Renal cortical epithelial cell (primary cell): ENCODE results near the gene SLC7A7. TPM values are rescaled to one million over a fixed set of nuclear protein-coding genes. Genes with fewer than 3 reads are reported as not detected.
A peak's percentile ranks its signal among the peaks of the same experiment; 100 is the strongest.
"Not testable (repeated sequence)": the region's sequence is repeated elsewhere in the genome, so short reads cannot be mapped to it uniquely, and the experiment has no call there.

Experiments used
- DNase-seq: peaks from one replicate; pipeline ENCODE4 v3.0.0-alpha.2; 2011; ENCODE audit warnings: low read depth
- total RNA-seq: library from RNA; depleted of rRNA; stranded (reverse); fragments of >200 nt; gene quantifications from 2 replicates; pipeline ENCODE4 v1.2.3, GENCODE V29; 2014

The SLC7A7 gene
- total RNA-seq, 1 donor from 2014 or later, result 12.7 TPM

DNA sequence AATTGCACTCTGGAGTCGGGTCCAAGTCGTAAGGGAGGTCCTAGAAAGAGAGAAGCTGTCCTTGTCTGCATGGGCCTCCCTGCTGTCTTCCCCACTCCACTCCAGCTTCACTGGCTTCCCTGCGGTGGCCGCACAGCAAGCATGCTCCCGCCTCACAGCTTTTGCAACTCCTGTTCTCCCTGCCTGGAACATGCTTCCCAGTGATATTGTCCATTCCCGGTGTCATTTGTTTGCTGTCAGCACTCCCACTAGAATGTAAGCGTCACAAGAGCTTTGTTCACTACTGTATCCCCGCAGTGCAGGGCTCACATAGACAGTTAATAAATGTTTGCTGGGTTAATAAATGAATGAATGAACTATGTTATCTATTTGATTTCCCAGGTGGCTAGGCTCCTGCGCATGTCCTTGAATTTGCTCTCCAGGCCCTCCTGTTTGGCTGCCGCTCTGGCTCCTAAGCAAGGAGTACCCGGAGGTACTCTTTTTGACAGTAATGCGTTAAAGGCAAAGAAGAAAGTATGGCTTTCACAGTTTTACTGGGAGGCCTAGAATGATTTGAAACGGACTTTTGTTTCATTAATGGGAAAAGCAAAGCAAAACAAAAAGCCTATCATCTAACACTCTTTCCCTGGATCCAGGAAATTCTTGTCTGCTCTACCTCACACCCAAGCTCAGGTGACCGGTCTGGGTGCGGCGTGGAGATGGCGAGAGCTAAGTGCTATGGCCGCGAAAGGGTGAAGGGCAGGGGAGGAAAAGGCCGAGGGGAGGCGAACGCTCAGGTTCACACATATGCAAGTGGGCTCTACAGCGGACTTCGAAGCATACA is 6.2 kb upstream of the SLC7A7 start:
- DNase-seq, result peak; percentile 81

- DNase-seq, result peak; percentile 56
Measured at GRCh38 chr14:22820731-22821130, 5.5 kb upstream of the SLC7A7 start.

GRCh38 chr14:22819151-22819988 is 4.1 kb upstream of the SLC7A7 start:
- DNase-seq, result peak; percentile 75

DNA sequence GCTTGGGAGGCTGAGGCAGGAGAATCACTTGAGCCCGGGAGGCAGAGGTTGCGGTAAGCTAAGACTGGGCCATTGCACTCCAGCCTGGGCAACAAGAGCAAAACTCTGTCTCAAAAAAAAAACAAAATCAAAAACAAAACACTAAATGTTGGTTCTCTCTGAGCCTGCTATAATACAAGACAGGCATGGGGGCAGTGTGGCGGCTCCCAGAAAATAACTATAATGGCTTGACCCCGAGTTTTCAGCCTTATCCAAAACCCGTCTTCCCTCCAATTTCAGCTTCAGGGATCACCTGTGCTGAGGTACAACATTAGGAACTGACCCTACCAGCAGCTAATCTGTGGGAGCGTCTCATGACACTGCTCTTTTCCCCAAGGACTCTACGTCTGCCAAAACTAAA is 862 bp downstream of the SLC7A7 start:
- no peak for DNase-seq

GRCh38 chr14:22813145-22813544 is 2.1 kb downstream of the SLC7A7 start:
- no peak for DNase-seq

GRCh38 chr14:22812744-22813143 is 2.5 kb downstream of the SLC7A7 start:
- DNase-seq, result no peak

DNA sequence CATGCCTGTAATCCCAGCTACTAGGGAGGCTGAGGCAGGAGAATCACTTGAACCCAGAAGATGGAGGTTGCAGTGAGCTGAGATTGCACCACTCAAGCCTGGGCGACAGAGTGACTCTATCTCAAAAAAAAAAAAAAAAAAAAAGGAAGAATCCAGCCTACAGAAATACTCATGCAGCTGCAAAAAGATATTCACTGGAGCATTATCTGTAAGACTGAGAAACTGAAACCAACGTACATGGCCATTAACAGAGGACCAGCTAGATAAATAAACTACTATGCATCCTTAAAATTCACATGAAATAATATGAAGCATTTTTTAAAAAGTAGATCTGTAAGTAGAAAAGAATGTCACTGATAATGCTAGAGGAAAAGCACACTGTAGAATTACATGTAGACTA is 3.5 kb downstream of the SLC7A7 start:
- DNase-seq, result no peak

DNA sequence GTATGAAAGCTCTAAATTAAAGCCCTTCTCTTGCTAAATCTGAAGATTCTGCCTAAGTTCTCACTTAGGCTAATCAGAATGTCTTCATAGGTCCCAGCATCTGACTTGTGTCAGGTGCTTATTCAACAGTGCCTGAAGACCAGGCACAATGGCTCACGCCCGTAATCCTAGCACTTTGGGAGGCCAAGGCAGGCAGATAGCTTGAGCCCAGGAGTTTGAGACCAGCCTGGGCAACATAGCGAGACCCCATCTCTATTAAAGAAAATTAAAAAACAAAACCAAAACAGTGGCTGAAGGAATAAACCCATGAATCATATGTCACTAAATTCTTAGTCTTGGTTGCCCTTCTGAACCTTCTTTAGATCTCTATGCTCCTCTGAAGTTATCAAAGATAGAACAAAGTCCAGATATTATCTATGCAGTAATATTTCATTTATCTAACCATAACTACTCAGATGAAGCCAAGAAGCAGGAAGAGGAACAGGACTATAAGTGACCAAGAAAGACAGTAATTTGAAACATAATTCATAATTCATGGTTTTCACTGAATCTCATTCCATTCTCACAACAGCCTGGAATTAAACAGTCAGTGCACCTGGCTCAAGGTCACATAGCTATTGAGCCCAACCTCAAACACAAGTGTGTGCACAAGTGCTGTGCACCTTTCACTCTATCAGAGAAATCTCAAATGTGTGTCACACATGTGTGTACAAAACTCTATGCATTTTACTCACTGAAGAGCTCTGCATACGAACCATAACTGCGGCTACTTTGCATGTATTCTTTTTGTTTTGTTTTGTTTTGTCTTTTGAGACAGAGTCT is 6.6 kb downstream of the SLC7A7 start:
- DNase-seq, result no peak

DNA sequence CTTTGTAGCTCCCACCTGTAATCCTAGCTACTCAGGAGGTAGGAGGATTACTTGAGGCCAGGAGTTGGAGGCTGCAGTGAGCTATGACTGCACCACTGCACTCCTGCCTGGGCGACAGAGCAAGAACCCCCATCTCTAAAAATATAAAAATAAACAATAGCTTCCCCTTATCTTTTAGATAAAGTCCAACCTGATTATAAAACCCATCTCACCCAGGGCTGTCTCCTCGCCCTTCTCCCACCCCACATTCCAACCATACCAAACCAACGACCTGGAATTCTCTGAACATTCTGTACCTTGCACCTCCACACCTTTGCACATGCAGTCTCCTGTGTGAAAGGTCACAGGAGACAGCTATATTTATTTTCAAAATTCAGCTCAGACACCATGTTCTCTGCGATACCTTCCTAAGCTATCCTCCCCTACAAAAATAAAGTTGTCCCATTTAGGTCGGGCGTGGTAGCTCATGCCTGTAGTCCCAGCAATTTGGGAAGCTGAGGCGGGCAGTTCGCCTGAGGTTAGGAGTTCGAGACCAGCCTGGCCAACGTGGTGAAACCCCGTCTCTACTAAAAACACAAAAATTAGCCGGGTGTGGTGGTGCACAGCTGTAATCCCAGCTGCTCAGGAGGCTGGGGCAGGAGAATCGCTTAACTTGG is 7.7 kb downstream of the SLC7A7 start:
- no peak for DNase-seq

DNA sequence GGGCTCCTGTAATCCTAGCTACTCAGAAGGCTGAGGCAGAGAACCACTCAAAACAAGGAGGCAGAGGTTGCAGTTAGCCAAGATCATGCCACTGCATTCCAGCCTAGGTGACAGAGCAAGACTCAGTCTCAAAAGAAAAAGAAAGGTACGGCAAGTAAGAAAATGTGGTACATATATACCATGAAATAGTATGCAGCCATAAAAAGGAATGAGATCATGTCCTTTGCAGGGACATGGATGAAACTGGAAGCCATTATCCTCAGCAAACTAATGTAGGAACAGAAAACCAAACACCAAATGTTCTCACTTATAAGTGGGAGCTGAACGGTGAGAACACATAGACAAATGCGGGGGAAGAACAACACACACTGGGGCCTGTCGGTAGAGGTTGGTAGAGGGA is 10.0 kb downstream of the SLC7A7 start:
- not testable (repeated sequence) for DNase-seq

DNA sequence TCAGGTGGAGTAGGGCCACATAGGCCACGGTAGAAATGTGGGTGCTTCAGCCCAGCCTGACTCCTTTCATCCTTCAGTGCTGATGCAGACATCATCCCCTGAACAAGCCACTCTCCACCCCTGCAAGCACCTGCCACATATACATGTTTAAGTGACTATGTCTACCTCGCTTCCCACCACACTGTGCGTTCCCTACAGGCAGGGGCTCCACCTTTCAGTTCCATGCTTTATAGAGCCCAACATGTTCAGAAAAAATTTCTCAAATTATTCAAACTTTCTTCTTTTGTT is 11.6 kb downstream of the SLC7A7 start:
- DNase-seq, result no peak

DNA sequence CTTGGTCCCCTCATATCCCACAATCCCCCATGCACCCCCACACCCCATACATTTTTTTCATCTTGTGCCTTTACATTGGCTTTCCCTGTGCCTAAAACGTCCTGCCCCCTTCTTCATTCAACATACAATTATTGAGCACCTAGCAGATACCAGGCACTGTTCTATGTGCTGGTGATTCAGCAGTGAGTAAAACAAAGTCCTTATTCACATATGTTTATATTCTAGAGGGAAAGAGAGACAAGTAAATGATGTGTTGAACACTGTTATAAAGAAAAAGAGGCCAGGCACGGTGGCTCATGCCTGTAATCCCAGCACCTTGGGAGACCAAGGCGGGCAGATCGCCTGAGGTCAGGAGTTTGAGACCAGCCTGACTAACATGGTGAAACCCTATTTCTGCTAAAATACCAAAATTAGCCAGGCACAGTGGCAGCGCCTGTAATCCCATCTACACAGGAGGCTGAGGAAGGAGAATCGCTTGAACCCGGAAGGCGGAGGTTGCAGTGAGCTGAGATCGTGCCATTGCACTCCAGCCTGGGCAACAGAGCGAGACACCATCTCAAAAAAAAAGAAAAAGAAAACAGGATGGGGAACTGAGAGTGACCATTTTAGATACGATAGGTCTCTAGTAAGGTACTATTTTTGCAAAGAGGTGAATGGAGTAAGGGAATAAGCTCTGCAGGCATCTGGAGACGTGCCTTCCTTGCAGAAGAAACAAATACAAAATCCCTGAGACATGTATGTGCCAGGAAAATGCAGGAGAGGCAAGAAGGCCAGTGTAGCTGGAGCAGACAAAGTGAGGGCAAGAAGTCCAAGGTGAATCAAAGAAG is 12.2 kb downstream of the SLC7A7 start:
- no peak for DNase-seq

GRCh38 chr14:22801716-22802115 is 13.5 kb downstream of the SLC7A7 start:
- DNase-seq, result no peak

DNA sequence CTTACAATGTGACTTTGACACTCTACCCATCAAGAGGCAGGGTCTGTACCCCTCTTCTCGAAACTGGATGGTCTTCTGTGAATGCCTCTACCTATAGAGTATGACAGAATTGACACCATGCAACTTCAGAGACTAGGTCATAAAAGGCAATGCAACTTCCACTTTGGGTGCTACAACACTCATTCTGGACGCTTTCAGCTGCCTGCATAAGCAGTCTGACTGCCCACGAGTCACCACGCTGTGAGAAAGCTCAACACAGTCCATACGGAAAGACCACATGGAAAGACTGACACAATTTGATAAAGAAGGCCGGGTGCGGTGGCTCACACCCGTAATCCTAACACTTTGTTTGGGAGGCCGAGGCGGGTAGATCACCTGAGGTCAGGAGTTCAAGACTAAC is 14.9 kb downstream of the SLC7A7 start:
- DNase-seq, result no peak

DNA sequence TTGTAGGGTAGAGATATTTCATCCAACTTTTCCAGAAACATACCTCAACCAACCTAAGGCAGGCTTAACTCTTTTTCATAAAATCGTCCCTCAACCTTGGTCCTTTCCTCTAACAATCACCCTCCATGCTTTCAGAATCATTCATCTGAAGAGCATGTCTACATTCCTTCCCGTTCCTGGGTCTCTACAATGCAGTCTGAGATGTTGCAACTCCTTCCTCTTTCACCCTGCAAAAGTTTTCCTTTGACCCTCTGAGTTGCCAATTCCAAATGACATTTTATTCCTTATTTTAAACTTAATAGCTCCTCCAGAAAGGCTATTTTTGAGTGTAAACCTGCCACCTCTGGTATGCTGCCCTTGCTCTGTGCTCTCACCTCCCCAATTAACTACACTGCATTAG is 16.7 kb downstream of the SLC7A7 start:
- DNase-seq, result peak; percentile 78

DNA sequence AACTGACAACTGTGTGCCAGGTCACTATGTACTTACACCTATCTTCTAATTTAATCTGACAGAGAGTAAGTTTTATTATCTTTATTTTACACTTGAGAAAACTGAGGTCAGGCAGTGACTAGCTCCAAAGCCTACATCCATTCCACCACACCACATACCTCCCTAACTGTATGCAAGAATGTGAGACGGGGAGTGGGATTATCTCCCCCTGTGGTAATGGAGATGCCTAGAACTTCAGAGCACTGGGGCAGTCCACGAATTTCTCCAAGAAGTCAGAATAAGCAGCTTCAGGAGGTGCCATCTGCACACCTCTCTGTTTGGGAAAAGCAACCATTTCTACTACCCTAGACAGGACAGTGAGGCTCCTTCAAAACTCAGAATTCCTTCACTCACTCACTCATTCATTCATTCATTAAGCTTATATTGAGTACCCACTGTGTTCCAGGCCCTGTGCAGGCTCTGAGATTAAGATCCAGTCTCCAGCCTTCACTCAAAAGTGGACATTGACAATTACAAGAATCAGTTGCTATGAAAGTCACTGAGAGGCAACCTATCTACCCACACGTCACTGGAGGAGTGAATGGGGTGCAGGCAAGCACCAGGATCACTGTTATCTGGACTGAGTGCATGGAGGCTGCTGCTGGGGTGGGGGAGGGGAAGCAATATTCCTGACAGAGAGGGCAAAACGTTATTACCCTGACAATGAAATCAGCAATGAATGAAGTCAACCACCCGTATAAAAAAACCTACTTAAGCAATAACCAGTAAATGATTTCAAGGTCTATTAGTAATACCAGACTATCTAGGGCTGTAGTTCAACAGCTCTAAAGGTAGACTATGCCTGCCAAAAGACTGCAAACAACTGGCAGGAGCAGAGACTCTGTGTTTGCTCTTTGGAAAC is 18.0 kb downstream of the SLC7A7 start:
- DNase-seq, result peak; percentile 95

DNA sequence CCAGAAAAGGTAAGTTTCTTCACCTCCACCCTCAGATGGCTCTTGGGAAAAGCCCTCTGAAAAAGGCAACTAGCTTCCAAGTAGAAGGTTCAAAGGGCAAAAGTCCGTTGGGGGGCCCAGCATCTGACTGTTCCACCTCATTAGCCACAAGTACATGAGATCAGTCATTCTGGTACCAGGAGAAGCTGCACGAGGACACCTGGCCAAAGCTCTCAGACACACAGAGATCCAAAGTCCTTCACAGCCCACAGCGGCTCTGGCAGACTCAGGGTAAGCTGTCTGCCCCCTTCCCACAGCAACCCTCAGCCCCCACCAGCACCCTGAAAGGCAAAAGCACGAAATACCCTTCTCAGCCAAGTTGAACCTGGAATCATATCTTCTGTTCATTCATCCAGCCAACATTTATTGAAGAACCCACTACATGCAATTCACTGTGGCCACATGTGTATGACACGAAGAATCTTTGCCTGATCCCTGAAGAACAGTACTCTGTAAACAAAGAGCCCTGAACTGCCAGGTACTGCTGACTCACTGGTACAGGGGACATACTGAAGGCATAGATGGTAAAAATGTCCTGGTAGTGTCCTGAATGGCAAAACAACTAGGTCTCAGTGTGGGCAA is 19.0 kb downstream of the SLC7A7 start:
- peak; percentile 66 for DNase-seq

- peak; percentile 66 for DNase-seq
Measured at GRCh38 chr14:22794551-22794951, 20.7 kb downstream of the SLC7A7 start.

DNA sequence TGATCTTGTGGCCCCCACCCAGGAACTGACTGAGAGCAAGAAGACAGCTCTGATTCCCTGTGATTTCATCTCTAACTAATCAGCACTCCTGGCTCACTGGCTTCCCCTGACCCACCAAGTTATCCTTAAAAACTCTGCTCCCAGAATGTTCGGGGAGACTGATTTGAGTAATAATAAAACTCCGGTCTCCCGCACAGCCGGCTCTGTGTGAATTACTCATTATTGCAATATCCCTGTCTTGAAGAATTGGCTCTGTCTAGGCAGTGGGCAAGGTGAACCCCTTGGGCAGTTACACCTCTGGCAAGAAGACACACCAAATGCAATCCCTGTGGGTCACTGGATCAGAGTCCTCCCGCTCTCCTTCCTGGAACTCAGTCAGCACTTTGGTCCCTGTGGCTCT is 21.3 kb downstream of the SLC7A7 start:
- DNase-seq, result peak; percentile 70
